ENCODE data around the gene MTMR1. TPM values are rescaled to one million over a fixed set of nuclear protein-coding genes. Genes with fewer than 3 reads are reported as not detected.

Gene MTMR1
- polyA plus RNA-seq, 2 of the 4 experiments (the other 2 are of a cell fraction) = 17.3 to 28.3 TPM

GRCh38 chrX:150649096-150649870 lies 43.9 kb upstream of the MTMR1 start:
- TF ChIP-seq NR3C1 (IDR thresholded peaks at IDR 0.05) (no peak), ESRRA (IDR thresholded peaks at IDR 0.05; ENCODE audit: borderline replicate concordance, low read length) (no peak), RAD21 (conservative IDR thresholded peaks at IDR 0.05 in 1 of 2, IDR thresholded peaks at IDR 0.05 in 1 of 2) (no peak), RCOR1 (IDR thresholded peaks at IDR 0.05; ENCODE audit: low read depth, low read length) (no peak), GATA3 (IDR thresholded peaks at IDR 0.05; ENCODE audit: borderline replicate concordance) (no peak)
- POLR2A ChIA-PET = no interaction called here
- WGBS (ENCODE audit: missing lambda C conversion rate) = 68% methylated on average over 8 of the region's 8 CpGs
- FAIRE-seq (peak; percentile 99), ATAC-seq (peak in 1 of 2 experiments; percentile 38; a peak in 3 of 6 replicates), DNase-seq (ENCODE audit: low read depth in 1 of 2, low spot score in 1 of 2) (peak in 1 of 2 experiments; percentile 43)
- no peaks in the 10 kb centered on the region for H3K9me3 ChIP-seq
- no peak overlapping the region for H3K4me3 ChIP-seq
- no peak overlapping the region for H3K27ac ChIP-seq
- CTCF ChIA-PET = no interaction called here
- peaks cover 3% of the 10 kb centered on the region; the same call in 1 of the 3 replicates for H3K4me1 ChIP-seq
- no peak overlapping the region; the same call in 2 of the 3 replicates for H3K4me2 ChIP-seq

- H3K27ac ChIP-seq = no peak overlapping the region
- FAIRE-seq (peak; percentile 90), DNase-seq (ENCODE audit: low read depth in 1 of 2, low spot score in 1 of 2) (no peak), ATAC-seq (no peak)
- WGBS (ENCODE audit: missing lambda C conversion rate) = 92% methylated on average over 2 of the region's 2 CpGs
- H3K4me3 ChIP-seq = no peak overlapping the region
- peaks cover 3% of the 10 kb centered on the region; the same call in 1 of the 3 replicates for H3K4me1 ChIP-seq
- no peak overlapping the region for H3K4me2 ChIP-seq
- ChIA-PET CTCF (interaction anchor here (1.3 to 2.0 kb wide), 2 partner anchors 29 to 32 kb away, joined by 3 to 5 read pairs; no protein-coding TSS in a partner anchor), POLR2A (no interaction called here)
- H3K9me3 ChIP-seq = no peaks in the 10 kb centered on the region
- TF ChIP-seq TFCP2L1 (CRISPR knock-in tag; IDR thresholded peaks at IDR 0.05) = no peak
- TF ChIP-seq FOSL2 (IDR thresholded peaks at IDR 0.05) = no peak
- no peak for TF ChIP-seq FOSL2 (CRISPR knock-in tag; IDR thresholded peaks at IDR 0.05)
- no peak for TF ChIP-seq MAZ (IDR thresholded peaks at IDR 0.05; ENCODE audit: borderline replicate concordance, low read depth, low read length)
- no peak for TF ChIP-seq RFX5 (IDR thresholded peaks at IDR 0.05)
- TF ChIP-seq NR3C1 (IDR thresholded peaks at IDR 0.05) = no peak
- no peak for TF ChIP-seq USF2 (IDR thresholded peaks at IDR 0.05)
- TF ChIP-seq FOSB (CRISPR knock-in tag; IDR thresholded peaks at IDR 0.05) = no peak
Measured at GRCh38 chrX:150651906-150652305, 41.3 kb upstream of the MTMR1 start.

- ChIA-PET POLR2A (no interaction called here), CTCF (no interaction called here)
- no peak overlapping the region for H3K27ac ChIP-seq
- H3K4me1 ChIP-seq = no peaks in the 10 kb centered on the region
- WGBS (ENCODE audit: missing lambda C conversion rate) = 88% methylated on average over 2 of the region's 2 CpGs
- no peak overlapping the region for H3K4me3 ChIP-seq
- ATAC-seq = no peak
- no peak for DNase-seq (ENCODE audit: low read depth in 1 of 2, low spot score in 1 of 2)
- no peak overlapping the region for H3K4me2 ChIP-seq
- H3K9me3 ChIP-seq = no peaks in the 10 kb centered on the region
- FAIRE-seq = no peak
- TF ChIP-seq NR3C1 (IDR thresholded peaks at IDR 0.05) (no peak), MAFK (IDR thresholded peaks at IDR 0.05; ENCODE audit: partially characterized antibody) (peak; percentile 54)
Measured at GRCh38 chrX:150655788-150656187, 37.4 kb upstream of the MTMR1 start.

- POLR2A ChIA-PET = no interaction called here
Measured at GRCh38 chrX:150663073-150663472, 30.1 kb upstream of the MTMR1 start.

More at GRCh38 chrX:150663073-150663472, 30.1 kb upstream of the MTMR1 start:
- no peak for DNase-seq (ENCODE audit: low read depth in 1 of 2, low spot score in 1 of 2)
- Histone ChIP-seq H3K4me1 (no peaks in the 10 kb centered on the region), H3K9me3 (no peaks in the 10 kb centered on the region), H3K4me3 (no peak overlapping the region), H3K4me2 (no peak overlapping the region), H3K27ac (no peak overlapping the region)
- CTCF ChIA-PET = interaction anchor here (2.1 kb wide), 1 partner anchor 119 kb away, joined by 5 read pairs; no protein-coding TSS in a partner anchor
- WGBS (ENCODE audit: missing lambda C conversion rate) = 100% methylated on average over 2 of the region's 2 CpGs
- no peak for ATAC-seq
- no peak for TF ChIP-seq KDM1A (IDR thresholded peaks at IDR 0.05; ENCODE audit: low read depth)
- no peak for TF ChIP-seq HOXA7 (CRISPR knock-in tag; IDR thresholded peaks at IDR 0.05)
- no peak for TF ChIP-seq CBX2 (IDR thresholded peaks at IDR 0.05; ENCODE audit: borderline replicate concordance, low read depth)
- no peak for TF ChIP-seq MYC (IDR thresholded peaks at IDR 0.05; ENCODE audit: borderline replicate concordance, low read length)
- no peak for TF ChIP-seq NFE2L2 (conservative IDR thresholded peaks at IDR 0.05; ENCODE audit: low read length)
- no peak for TF ChIP-seq TP53 (CRISPR knock-in tag; IDR thresholded peaks at IDR 0.05)
- no peak for TF ChIP-seq HOXB13 (CRISPR knock-in tag; IDR thresholded peaks at IDR 0.05; ENCODE audit: low read depth)
- no peak for TF ChIP-seq E2F6 (IDR thresholded peaks at IDR 0.05; ENCODE audit: borderline replicate concordance, low read depth)
- TF ChIP-seq GATA3 (IDR thresholded peaks at IDR 0.05; ENCODE audit: borderline replicate concordance) = no peak
- TF ChIP-seq EHMT2 (IDR thresholded peaks at IDR 0.05; ENCODE audit: low read depth) = no peak
- no peak for TF ChIP-seq EHF (CRISPR knock-in tag; IDR thresholded peaks at IDR 0.05)
- no peak for TF ChIP-seq RAD21 (conservative IDR thresholded peaks at IDR 0.05 in 1 of 2, IDR thresholded peaks at IDR 0.05 in 1 of 2)
- no peak for TF ChIP-seq MAFK (IDR thresholded peaks at IDR 0.05; ENCODE audit: partially characterized antibody)
- no peak for TF ChIP-seq ELK1 (IDR thresholded peaks at IDR 0.05; ENCODE audit: low read depth, low read length)
- no peak for TF ChIP-seq RARB (CRISPR knock-in tag; IDR thresholded peaks at IDR 0.05)
- TF ChIP-seq HEYL (CRISPR knock-in tag; IDR thresholded peaks at IDR 0.05) = no peak
- TF ChIP-seq CBX8 (IDR thresholded peaks at IDR 0.05) = no peak
- FAIRE-seq = peak; percentile 82
